ENCODE data around the gene TMEM31. TPM values are rescaled to one million over a fixed set of nuclear protein-coding genes. Genes with fewer than 3 reads are reported as not detected.

Gene TMEM31
- total and polyA plus RNA-seq, 2 of the 8 experiments (the other 6 are each of a cell fraction or from before 2014, with no cell fraction given), result 0.65 TPM; not detected in 1

GRCh38 chrX:103733017-103733416, 22.3 kb downstream of the TMEM31 start:
- no peak overlapping the region for H2BK5ac ChIP-seq (ENCODE audit: low read depth, low read length)
- H3K18ac ChIP-seq (ENCODE audit: extremely low read depth, low read length), result no peak overlapping the region
- 92% methylated on average over 1 of the region's 1 CpG; no CpG with 5 or more reads in 1 of the 2 experiments for WGBS, 2 experiments (ENCODE audit: extremely low coverage in 1 of 2, insufficient coverage in 1 of 2, insufficient read length in 1 of 2, insufficient replicate concordance in 2 of 2, low coverage in 1 of 2, low lambda C conversion rate in 2 of 2, missing lambda C conversion rate in 1 of 2)
- H3K79me2 ChIP-seq (ENCODE audit: control insufficient read depth in 1 of 2, insufficient read depth in 2 of 2, low read length in 2 of 2), result no peaks in the 10 kb centered on the region
- POLR2A ChIA-PET (ENCODE audit: partially characterized antibody), result interaction anchor here (1.0 to 4.6 kb wide), 5 partner anchors 10 to 28 kb away, joined by 3 to 26 read pairs (median 4); no protein-coding TSS in a partner anchor
- no peaks in the 10 kb centered on the region for H3K9me3 ChIP-seq (ENCODE audit: insufficient read depth in 2 of 2, low read depth in 1 of 2, low read length in 1 of 2)
- H4K91ac ChIP-seq (replicated peaks; ENCODE audit: insufficient read length, low read length), result no peak overlapping the region
- H4K20me1 ChIP-seq (replicated peaks in 1 of 2; ENCODE audit: control insufficient read depth in 1 of 2, insufficient read depth in 2 of 2, low read length in 2 of 2), result no peaks in the 10 kb centered on the region
- no peak overlapping the region for H3K14ac ChIP-seq (ENCODE audit: insufficient read length)
- no peak overlapping the region for H3K56ac ChIP-seq (replicated peaks; ENCODE audit: insufficient read length, low read depth, low read length)
- H3K79me1 ChIP-seq (ENCODE audit: low read depth, low read length), result no peaks in the 10 kb centered on the region
- FAIRE-seq (no peak), DNase-seq (ENCODE audit: low read depth in 1 of 2, low spot score in 2 of 2) (no peak)
- no peak overlapping the region for H2BK120ac ChIP-seq (replicated peaks; ENCODE audit: low read depth, low read length)
- H4K5ac ChIP-seq (ENCODE audit: insufficient read length, low read depth, low read length), result no peak overlapping the region
- H3K23me2 ChIP-seq (ENCODE audit: low read depth, low read length), result no peaks in the 10 kb centered on the region
- H4K8ac ChIP-seq (ENCODE audit: extremely low read depth, insufficient read depth, low read length), result no peak overlapping the region
- no peak overlapping the region for H2BK15ac ChIP-seq (ENCODE audit: low read length)
- CTCF ChIA-PET (ENCODE audit: partially characterized antibody), result interaction anchor here (1.2 to 1.5 kb wide), 2 partner anchors 9 to 26 kb away, joined by 3 read pairs; no protein-coding TSS in a partner anchor
- no peaks in the 10 kb centered on the region for H3K36me3 ChIP-seq (ENCODE audit: control insufficient read depth in 2 of 4, insufficient read depth in 4 of 4, low read length in 3 of 4)
- no peak overlapping the region for H3K4me2 ChIP-seq (ENCODE audit: insufficient read depth in 1 of 2, low read depth in 2 of 2, low read length in 2 of 2)
- no peak overlapping the region for H3K23ac ChIP-seq (ENCODE audit: insufficient read length)
- H3K4me3 ChIP-seq (ENCODE audit: extremely low read depth in 1 of 4, insufficient read depth in 2 of 4, low read depth in 3 of 4, low read length in 4 of 4), result no peak overlapping the region
- no peak overlapping the region for H3K27ac ChIP-seq (ENCODE audit: low read depth, low read length)
- H3K4ac ChIP-seq (replicated peaks; ENCODE audit: insufficient read length, low read depth, low read length), result no peak overlapping the region
- no peak overlapping the region for H2BK12ac ChIP-seq (ENCODE audit: low read depth, low read length)
- no peak overlapping the region for H2AK5ac ChIP-seq (ENCODE audit: low read depth, low read length)
- TF ChIP-seq RAD21 (IDR thresholded peaks at IDR 0.05 in 1 of 2, conservative IDR thresholded peaks at IDR 0.05 in 1 of 2; ENCODE audit: low read depth in 2 of 2, low read length in 2 of 2) (no peak), TEAD4 (IDR thresholded peaks at IDR 0.05; ENCODE audit: low read depth, low read length) (no peak), TCF12 (IDR thresholded peaks at IDR 0.05; ENCODE audit: low read depth, low read length) (no peak), KDM1A (IDR thresholded peaks at IDR 0.05; ENCODE audit: borderline replicate concordance, low read length) (no peak), RXRA (IDR thresholded peaks at IDR 0.05; ENCODE audit: insufficient read depth, low read depth, low read length) (no peak)
- TF ChIP-seq, protein P1, sequence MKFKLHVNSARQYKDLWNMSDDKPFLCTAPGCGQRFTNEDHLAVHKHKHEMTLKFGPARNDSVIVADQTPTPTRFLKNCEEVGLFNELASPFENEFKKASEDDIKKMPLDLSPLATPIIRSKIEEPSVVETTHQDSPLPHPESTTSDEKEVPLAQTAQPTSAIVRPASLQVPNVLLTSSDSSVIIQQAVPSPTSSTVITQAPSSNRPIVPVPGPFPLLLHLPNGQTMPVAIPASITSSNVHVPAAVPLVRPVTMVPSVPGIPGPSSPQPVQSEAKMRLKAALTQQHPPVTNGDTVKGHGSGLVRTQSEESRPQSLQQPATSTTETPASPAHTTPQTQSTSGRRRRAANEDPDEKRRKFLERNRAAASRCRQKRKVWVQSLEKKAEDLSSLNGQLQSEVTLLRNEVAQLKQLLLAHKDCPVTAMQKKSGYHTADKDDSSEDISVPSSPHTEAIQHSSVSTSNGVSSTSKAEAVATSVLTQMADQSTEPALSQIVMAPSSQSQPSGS (IDR thresholded peaks at IDR 0.05; ENCODE audit: low read length), result no peak
- H3K9ac ChIP-seq (replicated peaks in 1 of 4; ENCODE audit: extremely low read depth in 1 of 4, low read depth in 3 of 4, low read length in 3 of 4), result no peak overlapping the region
- H2AFZ ChIP-seq (ENCODE audit: low read length), result no peak overlapping the region
- 0 out of 2 replicates have a peak overlapping the region, but pooled peaks have one; percentile 32 for H2BK20ac ChIP-seq (ENCODE audit: low read length)
- peaks cover 4 to 14% (median 11%) of the 10 kb centered on the region in 4 experiments for H3K4me1 ChIP-seq (replicated peaks in 1 of 4; ENCODE audit: control insufficient read depth in 3 of 4, insufficient read depth in 4 of 4, low read length in 3 of 4)
- no peaks in the 10 kb centered on the region; a peak in 1 of 7 replicates for H3K27me3 ChIP-seq (replicated peaks in 1 of 4; ENCODE audit: control insufficient read depth in 3 of 4, extremely low read depth in 1 of 4, insufficient read depth in 3 of 4, low read length in 3 of 4)
